HCT116 (cell line): ENCODE results near the gene HBA2. TPM values are rescaled to one million over a fixed set of nuclear protein-coding genes. Genes with fewer than 3 reads are reported as not detected.
"Not testable (repeated sequence)": the region's sequence is repeated elsewhere in the genome, so short reads cannot be mapped to it uniquely, and the experiment has no call there.

Experiments
- ATAC-seq: fragments of 200-7000 bp; cut with Tn5 transposase; 2 replicates; pipeline ENCODE4 v1.9.1; 2020; ENCODE audit warnings: mild to moderate bottlenecking, moderate library complexity
- BruUV-seq: library from RNA; stranded (reverse); fragments of 400-500 nt; replicated peaks from 2 replicates; lab custom pipeline; 2021; lab: Mats Ljungman, UMichigan
- CTCF ChIA-PET: fragments of 300-600 bp; sonication (Branson Sonifier 250); formaldehyde crosslinking; loops from one replicate; lab custom pipeline; 2021; ENCODE audit warnings: antibody characterized with exemption; lab: Charles Lee
- POLR2A ChIA-PET: fragments of 300-600, 350-600 bp; sonication (Branson Sonifier 250); formaldehyde crosslinking; loops from one replicate; lab custom pipeline; 2021; ENCODE audit warnings: antibody characterized with exemption; lab: Charles Lee
- RAD21 ChIA-PET, 2 experiments: fragments of 300-600 bp; sonication (Branson Sonifier 250); formaldehyde crosslinking; loops; one replicate each; lab custom pipeline; 2023; ENCODE audit warnings: low total read pairs in 2 of 2; ENCODE audit not compliant: uncharacterized antibody in 2 of 2, unreplicated experiment in 2 of 2, low non-redundant PET in 1 of 2; lab: Charles Lee
- DNase-seq: peaks from one replicate; pipeline ENCODE4 v3.0.0-alpha.2; 2010; ENCODE audit warnings: low read depth, low spot score
- H2AFZ ChIP-seq: fragments of 200-600 bp; shearing (Covaris generic), sonication (generic); 2 replicates; pipeline ENCODE4 v1.6.1; 2017; ENCODE audit warnings: low read depth, mixed run types, mixed read lengths, antibody characterized with exemption, low read length; ENCODE audit not compliant: poor library complexity, severe bottlenecking
- H3K27ac ChIP-seq: 2 replicates; pipeline ENCODE4 v1.5.1; 2012; ENCODE audit warnings: low read depth, low read length
- H3K27me3 ChIP-seq: fragments of 200-600 bp; sonication (generic); 2 replicates; pipeline ENCODE4 v1.6.1; 2016; ENCODE audit warnings: mixed run types, low read length, mixed read lengths; ENCODE audit not compliant: insufficient read depth
- H3K36me3 ChIP-seq, 2 experiments: fragments of 200-500 bp in 1 of 2; fragments of 200-600 bp in 1 of 2; sonication (Bioruptor generic) in 1 of 2; sonication (generic) in 1 of 2; 2 replicates each; pipeline versions ENCODE4 v1.5.1 to v1.6.1; 2014 to 2016; ENCODE audit warnings: low read length in 2 of 2, inconsistent platforms in 1 of 2, mixed read lengths in 1 of 2, mixed run types in 1 of 2; ENCODE audit not compliant: insufficient read depth in 2 of 2, control insufficient read depth in 1 of 2
- H3K4me1 ChIP-seq, 2 experiments: fragments of 200-600 bp in 1 of 2; sonication (generic) in 1 of 2; 2 replicates each; pipeline versions ENCODE4 v1.5.1 to v1.6.1; 2012 to 2017; ENCODE audit warnings: low read length in 2 of 2, inconsistent platforms in 1 of 2, mild to moderate bottlenecking in 1 of 2, mixed read lengths in 1 of 2, mixed run types in 1 of 2, moderate library complexity in 1 of 2; ENCODE audit not compliant: insufficient read depth in 2 of 2, control insufficient read depth in 1 of 2
- H3K4me2 ChIP-seq: fragments of 200-600 bp; sonication (generic); 2 replicates; pipeline ENCODE4 v1.6.1; 2017; ENCODE audit warnings: mixed run types, low read length, mixed read lengths
- H3K4me3 ChIP-seq, 2 experiments: fragments of 200-600 bp in 1 of 2; sonication (generic) in 1 of 2; replicated peaks in 1 of 2; 2 replicates each; pipeline ENCODE4 v1.5.1; 2011 to 2016; ENCODE audit warnings: low read length in 2 of 2, control low read depth in 1 of 2, low read depth in 1 of 2, mild to moderate bottlenecking in 1 of 2, mixed read lengths in 1 of 2, mixed run types in 1 of 2
- H3K79me2 ChIP-seq: fragments of 200-600 bp; sonication (generic); 2 replicates; pipeline ENCODE4 v1.6.1; 2017; ENCODE audit warnings: mild to moderate bottlenecking, mixed run types, low read length, moderate library complexity, mixed read lengths; ENCODE audit not compliant: insufficient read depth
- H3K9ac ChIP-seq: fragments of 200-600 bp; sonication (generic); 2 replicates; pipeline ENCODE4 v1.6.1; 2016; ENCODE audit warnings: low read length, mixed read lengths
- H3K9me2 ChIP-seq: fragments of 200-600 bp; sonication (generic), shearing (Covaris generic); 2 replicates; pipeline ENCODE4 v1.6.1; 2017; ENCODE audit warnings: mixed run types, mild to moderate bottlenecking, moderate library complexity; ENCODE audit not compliant: insufficient read depth
- H3K9me3 ChIP-seq, 2 experiments: fragments of 200-500 bp in 1 of 2; fragments of 200-600 bp in 1 of 2; sonication (Bioruptor generic) in 1 of 2; sonication (generic) in 1 of 2; 2 replicates each; pipeline ENCODE4 v1.6.1; 2014 to 2017; ENCODE audit warnings: low read length in 2 of 2, mixed read lengths in 2 of 2, inconsistent platforms in 1 of 2, low read depth in 1 of 2, mild to moderate bottlenecking in 1 of 2, mixed run types in 1 of 2, moderate library complexity in 1 of 2; ENCODE audit not compliant: control insufficient read depth in 1 of 2, insufficient read depth in 1 of 2
- H4K20me1 ChIP-seq: fragments of 200-600 bp; sonication (generic), shearing (Covaris generic); 2 replicates; pipeline ENCODE4 v1.6.1; 2017; ENCODE audit warnings: mixed run types, mild to moderate bottlenecking, moderate library complexity; ENCODE audit not compliant: insufficient read depth
- CBX3 ChIP-seq: IDR thresholded peaks from 2 replicates; pipeline ENCODE4 v1.6.1; 2012; ENCODE audit warnings: low read depth
- CEBPB ChIP-seq: IDR thresholded peaks from 2 replicates; pipeline ENCODE4 v1.6.1; 2012; ENCODE audit warnings: low read depth
- ELF1 ChIP-seq: IDR thresholded peaks from 2 replicates; pipeline ENCODE4 v1.6.1; 2012; ENCODE audit warnings: low read depth, borderline replicate concordance
- JUND ChIP-seq: IDR thresholded peaks from 2 replicates; pipeline ENCODE4 v1.6.1; 2012
- POLR2A ChIP-seq: IDR thresholded peaks from 2 replicates; pipeline ENCODE4 v1.7.0; 2011; ENCODE audit warnings: borderline replicate concordance; ENCODE audit not compliant: insufficient read depth, insufficient read length; ENCODE audit errors: extremely low read depth
- POLR2AphosphoS5 ChIP-seq: IDR thresholded peaks from 2 replicates; pipeline ENCODE4 v1.6.1; 2011; ENCODE audit warnings: mild to moderate bottlenecking, low read depth, low read length, moderate library complexity
- RAD21 ChIP-seq: IDR thresholded peaks from 2 replicates; pipeline ENCODE4 v1.6.1; 2012; ENCODE audit warnings: low read depth, mild to moderate bottlenecking
- SIN3A ChIP-seq: IDR thresholded peaks from 2 replicates; pipeline ENCODE4 v1.6.1; 2012; ENCODE audit warnings: low read depth
- SP1 ChIP-seq: IDR thresholded peaks from 2 replicates; pipeline ENCODE4 v1.6.1; 2012; ENCODE audit warnings: low read depth
- SRF ChIP-seq: IDR thresholded peaks from 2 replicates; pipeline ENCODE4 v1.6.1; 2012; ENCODE audit warnings: low read depth
- TCF7L2 ChIP-seq: IDR thresholded peaks from 2 replicates; pipeline ENCODE4 v1.7.0; 2011; ENCODE audit warnings: borderline replicate concordance, inconsistent platforms; ENCODE audit not compliant: insufficient read depth, insufficient read length; ENCODE audit errors: extremely low read depth
- YY1 ChIP-seq: IDR thresholded peaks from 2 replicates; pipeline ENCODE4 v1.6.1; 2011; ENCODE audit warnings: low read length, low read depth, moderate library complexity, mild to moderate bottlenecking; ENCODE audit not compliant: insufficient replicate concordance; ENCODE audit errors: extremely low read depth
- intact Hi-C: fragments of 100-400 bp; cut with micrococcal nuclease; formaldehyde crosslinking; loops from 2 replicates; pipeline ENCODE4 v1.10.0; 2022
- total RNA-seq: library from RNA; stranded (reverse); gene quantifications from one replicate; pipeline ENCODE4 v1.2.1, GENCODE V29; 2021; ENCODE audit not compliant: unreplicated experiment
- TF ChIP-seq, protein P1 (sequence below): IDR thresholded peaks from 2 replicates; pipeline ENCODE4 v1.6.1; 2012
- TF ChIP-seq, protein P2 (sequence below): IDR thresholded peaks from 2 replicates; pipeline ENCODE4 v1.6.1; 2012; ENCODE audit warnings: low read depth

HBA2 gene
- total RNA-seq, 1 experiment from 2014 or later = 3.0 TPM

DNA sequence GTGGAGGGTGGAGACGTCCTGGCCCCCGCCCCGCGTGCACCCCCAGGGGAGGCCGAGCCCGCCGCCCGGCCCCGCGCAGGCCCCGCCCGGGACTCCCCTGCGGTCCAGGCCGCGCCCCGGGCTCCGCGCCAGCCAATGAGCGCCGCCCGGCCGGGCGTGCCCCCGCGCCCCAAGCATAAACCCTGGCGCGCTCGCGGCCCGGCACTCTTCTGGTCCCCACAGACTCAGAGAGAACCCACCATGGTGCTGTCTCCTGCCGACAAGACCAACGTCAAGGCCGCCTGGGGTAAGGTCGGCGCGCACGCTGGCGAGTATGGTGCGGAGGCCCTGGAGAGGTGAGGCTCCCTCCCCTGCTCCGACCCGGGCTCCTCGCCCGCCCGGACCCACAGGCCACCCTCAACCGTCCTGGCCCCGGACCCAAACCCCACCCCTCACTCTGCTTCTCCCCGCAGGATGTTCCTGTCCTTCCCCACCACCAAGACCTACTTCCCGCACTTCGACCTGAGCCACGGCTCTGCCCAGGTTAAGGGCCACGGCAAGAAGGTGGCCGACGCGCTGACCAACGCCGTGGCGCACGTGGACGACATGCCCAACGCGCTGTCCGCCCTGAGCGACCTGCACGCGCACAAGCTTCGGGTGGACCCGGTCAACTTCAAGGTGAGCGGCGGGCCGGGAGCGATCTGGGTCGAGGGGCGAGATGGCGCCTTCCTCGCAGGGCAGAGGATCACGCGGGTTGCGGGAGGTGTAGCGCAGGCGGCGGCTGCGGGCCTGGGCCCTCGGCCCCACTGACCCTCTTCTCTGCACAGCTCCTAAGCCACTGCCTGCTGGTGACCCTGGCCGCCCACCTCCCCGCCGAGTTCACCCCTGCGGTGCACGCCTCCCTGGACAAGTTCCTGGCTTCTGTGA lies 4.1 kb downstream of the HBA2 start, which contains the start of gene HBA1:
Gene HBA1, plus strand, starts transcription at position 204 of the 906 bp plus-strand sequence. Its CDS starts 37 bp downstream, at position 241.
- 0 out of 2 replicates have a peak within 1 kb of the TSS, but pooled peaks have one; percentile 25 for H3K4me2 ChIP-seq
- H3K27me3 ChIP-seq, POLR2A ChIA-PET: not testable (repeated sequence)

DNA sequence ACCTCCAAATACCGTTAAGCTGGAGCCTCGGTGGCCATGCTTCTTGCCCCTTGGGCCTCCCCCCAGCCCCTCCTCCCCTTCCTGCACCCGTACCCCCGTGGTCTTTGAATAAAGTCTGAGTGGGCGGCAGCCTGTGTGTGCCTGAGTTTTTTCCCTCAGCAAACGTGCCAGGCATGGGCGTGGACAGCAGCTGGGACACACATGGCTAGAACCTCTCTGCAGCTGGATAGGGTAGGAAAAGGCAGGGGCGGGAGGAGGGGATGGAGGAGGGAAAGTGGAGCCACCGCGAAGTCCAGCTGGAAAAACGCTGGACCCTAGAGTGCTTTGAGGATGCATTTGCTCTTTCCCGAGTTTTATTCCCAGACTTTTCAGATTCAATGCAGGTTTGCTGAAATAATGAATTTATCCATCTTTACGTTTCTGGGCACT lies 4.7 kb downstream of the HBA2 start:
- ChIA-PET RAD21 (no interaction called here), CTCF (interaction anchor here (1.2 kb wide), 1 partner anchor 70 kb away, joined by 4 read pairs; no protein-coding TSS in a partner anchor), POLR2A (no interaction called here)
- Histone ChIP-seq H3K4me3 (no peak overlapping the region), H3K9me2 (no peaks in the 10 kb centered on the region), H3K4me2 (no peak overlapping the region), H3K27ac (no peak overlapping the region), H3K9ac (no peak overlapping the region), H3K9me3 (no peaks in the 10 kb centered on the region), H2AFZ (no peak overlapping the region), H3K79me2 (no peaks in the 10 kb centered on the region), H3K4me1 (peaks cover 0 to 5% of the 10 kb centered on the region in 2 experiments; a peak in 1 of 4 replicates), H4K20me1 (no peaks in the 10 kb centered on the region), H3K27me3 (no peaks in the 10 kb centered on the region), H3K36me3 (no peaks in the 10 kb centered on the region)
- DNase-seq = no peak
- ATAC-seq = no peak
- no TSS peak for BruUV-seq
- intact Hi-C loops = no loop called here
- TF ChIP-seq POLR2AphosphoS5 = no peak
- TF ChIP-seq SRF = no peak
- no peak for TF ChIP-seq YY1
- TF ChIP-seq JUND = no peak
- no peak for TF ChIP-seq SP1
- TF ChIP-seq CBX3 = no peak
- no peak for TF ChIP-seq CEBPB
- TF ChIP-seq, protein P1, sequence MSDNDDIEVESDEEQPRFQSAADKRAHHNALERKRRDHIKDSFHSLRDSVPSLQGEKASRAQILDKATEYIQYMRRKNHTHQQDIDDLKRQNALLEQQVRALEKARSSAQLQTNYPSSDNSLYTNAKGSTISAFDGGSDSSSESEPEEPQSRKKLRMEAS = no peak
- TF ChIP-seq POLR2A = no peak
- TF ChIP-seq ELF1 = no peak
- no peak for TF ChIP-seq TCF7L2
- TF ChIP-seq, protein P2, sequence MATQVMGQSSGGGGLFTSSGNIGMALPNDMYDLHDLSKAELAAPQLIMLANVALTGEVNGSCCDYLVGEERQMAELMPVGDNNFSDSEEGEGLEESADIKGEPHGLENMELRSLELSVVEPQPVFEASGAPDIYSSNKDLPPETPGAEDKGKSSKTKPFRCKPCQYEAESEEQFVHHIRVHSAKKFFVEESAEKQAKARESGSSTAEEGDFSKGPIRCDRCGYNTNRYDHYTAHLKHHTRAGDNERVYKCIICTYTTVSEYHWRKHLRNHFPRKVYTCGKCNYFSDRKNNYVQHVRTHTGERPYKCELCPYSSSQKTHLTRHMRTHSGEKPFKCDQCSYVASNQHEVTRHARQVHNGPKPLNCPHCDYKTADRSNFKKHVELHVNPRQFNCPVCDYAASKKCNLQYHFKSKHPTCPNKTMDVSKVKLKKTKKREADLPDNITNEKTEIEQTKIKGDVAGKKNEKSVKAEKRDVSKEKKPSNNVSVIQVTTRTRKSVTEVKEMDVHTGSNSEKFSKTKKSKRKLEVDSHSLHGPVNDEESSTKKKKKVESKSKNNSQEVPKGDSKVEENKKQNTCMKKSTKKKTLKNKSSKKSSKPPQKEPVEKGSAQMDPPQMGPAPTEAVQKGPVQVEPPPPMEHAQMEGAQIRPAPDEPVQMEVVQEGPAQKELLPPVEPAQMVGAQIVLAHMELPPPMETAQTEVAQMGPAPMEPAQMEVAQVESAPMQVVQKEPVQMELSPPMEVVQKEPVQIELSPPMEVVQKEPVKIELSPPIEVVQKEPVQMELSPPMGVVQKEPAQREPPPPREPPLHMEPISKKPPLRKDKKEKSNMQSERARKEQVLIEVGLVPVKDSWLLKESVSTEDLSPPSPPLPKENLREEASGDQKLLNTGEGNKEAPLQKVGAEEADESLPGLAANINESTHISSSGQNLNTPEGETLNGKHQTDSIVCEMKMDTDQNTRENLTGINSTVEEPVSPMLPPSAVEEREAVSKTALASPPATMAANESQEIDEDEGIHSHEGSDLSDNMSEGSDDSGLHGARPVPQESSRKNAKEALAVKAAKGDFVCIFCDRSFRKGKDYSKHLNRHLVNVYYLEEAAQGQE = no peak
- no peak for TF ChIP-seq RAD21
- TF ChIP-seq SIN3A = no peak

More for the DNA sequence above, 4.1 kb downstream of the HBA2 start, which contains the start of gene HBA1:
- DNase-seq, RAD21 ChIA-PET, H3K27ac ChIP-seq, intact Hi-C loops, BruUV-seq, H4K20me1 ChIP-seq, H3K36me3 ChIP-seq, H3K9me2 ChIP-seq, CTCF ChIA-PET, H3K4me3 ChIP-seq, H2AFZ ChIP-seq, H3K79me2 ChIP-seq, H3K9me3 ChIP-seq, H3K9ac ChIP-seq, H3K4me1 ChIP-seq: not testable (repeated sequence)
- ATAC-seq = peak; percentile 71
